DMS153 (cell line): Measurements from ENCODE around the gene UGP2.
A peak's percentile ranks its signal among the peaks of the same experiment; 100 is the strongest.
"Not testable (repeated sequence)": the region's sequence is repeated elsewhere in the genome, so short reads cannot be mapped to it uniquely, and the experiment has no call there.

ENCODE experiments used
- DNase-seq: peaks from one replicate; lab custom pipeline; 2025; lab: John Stamatoyannopoulos, UW

The UGP2 gene

GRCh38 chr2:63840081-63840784 is 1.5 kb upstream of the UGP2 start:
- no peak for DNase-seq

- DNase-seq: peak; percentile 98
These were observed 877 bp upstream of the UGP2 start for GRCh38 chr2:63840785-63841253.

- no peak for DNase-seq
These were observed 709 bp downstream of the UGP2 start for GRCh38 chr2:63842149-63843061.

- DNase-seq: no peak
These were observed 1.4 kb downstream of the UGP2 start for GRCh38 chr2:63843093-63843492.

GRCh38 chr2:63843791-63844190 is 2.1 kb downstream of the UGP2 start:
- no peak for DNase-seq

- no peak for DNase-seq
These were observed 2.9 kb downstream of the UGP2 start for GRCh38 chr2:63844616-63845015.

- DNase-seq: no peak
These were observed 4.2 kb downstream of the UGP2 start for GRCh38 chr2:63845866-63846265.

- no peak for DNase-seq
These were observed 4.8 kb downstream of the UGP2 start for GRCh38 chr2:63846487-63846886.

- DNase-seq: not testable (repeated sequence)
These were observed 5.9 kb downstream of the UGP2 start for GRCh38 chr2:63847571-63847970.

- no peak for DNase-seq
These were observed 7.9 kb downstream of the UGP2 start for GRCh38 chr2:63849381-63850203.

- DNase-seq: no peak
These were observed 8.5 kb downstream of the UGP2 start for GRCh38 chr2:63850204-63850571.

GRCh38 chr2:63850649-63851048 is 9.0 kb downstream of the UGP2 start:
- no peak for DNase-seq

- no peak for DNase-seq
These were observed 10.1 kb downstream of the UGP2 start for GRCh38 chr2:63851691-63852311.

GRCh38 chr2:63853527-63854310 is 12.0 kb downstream of the UGP2 start:
- DNase-seq: no peak

GRCh38 chr2:63855418-63856302 is 14.0 kb downstream of the UGP2 start:
- no peak for DNase-seq

GRCh38 chr2:63856303-63856603 is 14.6 kb downstream of the UGP2 start:
- no peak for DNase-seq

- no peak for DNase-seq
These were observed 16.6 kb downstream of the UGP2 start for GRCh38 chr2:63858291-63858690.

- DNase-seq: no peak
These were observed 19.6 kb downstream of the UGP2 start for GRCh38 chr2:63861220-63861822.

GRCh38 chr2:63862806-63863205 is 21.1 kb downstream of the UGP2 start:
- no peak for DNase-seq

GRCh38 chr2:63863707-63864106 is 22.0 kb downstream of the UGP2 start:
- no peak for DNase-seq
